RWPE2 (cell line): ENCODE measurements around the gene HMGB4.

Experiments
- ATAC-seq: fragments of 200-7000 bp; cut with Tn5 transposase; 3 replicates; pipeline ENCODE4 v1.9.1; 2021; ENCODE audit warnings: low read depth
- DNase-seq: peaks from one replicate; pipeline ENCODE4 v3.0.0-alpha.2; 2020; ENCODE audit warnings: low spot score
- H3K27ac ChIP-seq: fragments of 450-650 bp; 2 replicates; pipeline ENCODE4 v1.5.1; 2017; ENCODE audit warnings: mild to moderate bottlenecking; ENCODE audit not compliant: poor library complexity, severe bottlenecking
- H3K27me3 ChIP-seq: fragments of 250-450 bp; sonication (Bioruptor Pico); 2 replicates; pipeline ENCODE4 v1.5.1; 2021; ENCODE audit warnings: mild to moderate bottlenecking, moderate library complexity; ENCODE audit not compliant: insufficient read depth, poor library complexity, severe bottlenecking
- H3K36me3 ChIP-seq: fragments of 250-450 bp; sonication (Bioruptor Pico); 2 replicates; pipeline ENCODE4 v1.5.1; 2020; ENCODE audit warnings: low read depth, mild to moderate bottlenecking, moderate library complexity
- H3K4me1 ChIP-seq: fragments of 250-450 bp; sonication (Bioruptor Pico); 2 replicates; pipeline ENCODE4 v1.5.1; 2021; ENCODE audit warnings: mild to moderate bottlenecking, moderate library complexity; ENCODE audit not compliant: insufficient read depth, poor library complexity, severe bottlenecking
- H3K4me3 ChIP-seq: fragments of 250-450 bp; sonication (Bioruptor Pico); 2 replicates; pipeline ENCODE4 v1.5.1; 2021; ENCODE audit warnings: mild to moderate bottlenecking, moderate library complexity; ENCODE audit not compliant: severe bottlenecking
- H3K9me3 ChIP-seq: fragments of 250-450 bp; sonication (Bioruptor Pico); 2 replicates; pipeline ENCODE4 v1.5.1; 2021; ENCODE audit warnings: mild to moderate bottlenecking, moderate library complexity; ENCODE audit not compliant: severe bottlenecking
- CTCF ChIP-seq: fragments of 450-650 bp; IDR thresholded peaks from one replicate; pipeline ENCODE4 v1.5.1; 2017; ENCODE audit warnings: mild to moderate bottlenecking, moderate library complexity; ENCODE audit not compliant: poor library complexity, severe bottlenecking

Gene HMGB4

GRCh38 chr1:33880305-33880704 is 16.4 kb downstream of the HMGB4 start:
- TF ChIP-seq CTCF: no peak

GRCh38 chr1:33886496-33886895 is 22.6 kb downstream of the HMGB4 start:
- H3K36me3 ChIP-seq: no peaks in the 10 kb centered on the region
- H3K4me3 ChIP-seq: no peak overlapping the region
- H3K27ac ChIP-seq: no peak overlapping the region
- DNase-seq (no peak), ATAC-seq (no peak)
- no peaks in the 10 kb centered on the region for H3K27me3 ChIP-seq
- H3K4me1 ChIP-seq: no peaks in the 10 kb centered on the region
- H3K9me3 ChIP-seq: no peaks in the 10 kb centered on the region
- TF ChIP-seq CTCF: no peak

More at GRCh38 chr1:33880305-33880704, 16.4 kb downstream of the HMGB4 start:
- Histone ChIP-seq H3K4me3 (no peak overlapping the region), H3K27ac (no peak overlapping the region), H3K9me3 (no peaks in the 10 kb centered on the region), H3K4me1 (no peaks in the 10 kb centered on the region), H3K27me3 (no peaks in the 10 kb centered on the region), H3K36me3 (no peaks in the 10 kb centered on the region)
- DNase-seq (no peak), ATAC-seq (no peak)

GRCh38 chr1:33893147-33893830 is 29.4 kb downstream of the HMGB4 start:
- no peak for TF ChIP-seq CTCF
- Histone ChIP-seq H3K36me3 (no peaks in the 10 kb centered on the region), H3K27me3 (no peaks in the 10 kb centered on the region), H3K4me3 (no peak overlapping the region), H3K27ac (no peak overlapping the region), H3K4me1 (no peaks in the 10 kb centered on the region), H3K9me3 (no peaks in the 10 kb centered on the region)
- no peak for ATAC-seq
- DNase-seq: no peak

GRCh38 chr1:33895396-33895795 is 31.5 kb downstream of the HMGB4 start:
- Histone ChIP-seq H3K4me1 (no peaks in the 10 kb centered on the region), H3K36me3 (no peaks in the 10 kb centered on the region), H3K4me3 (no peak overlapping the region), H3K9me3 (no peaks in the 10 kb centered on the region), H3K27me3 (no peaks in the 10 kb centered on the region), H3K27ac (no peak overlapping the region)
- ATAC-seq (no peak), DNase-seq (no peak)
- TF ChIP-seq CTCF: no peak

GRCh38 chr1:33895976-33896375 is 32.1 kb downstream of the HMGB4 start:
- Histone ChIP-seq H3K4me1 (no peaks in the 10 kb centered on the region), H3K27me3 (no peaks in the 10 kb centered on the region), H3K9me3 (no peaks in the 10 kb centered on the region), H3K36me3 (no peaks in the 10 kb centered on the region), H3K4me3 (no peak overlapping the region), H3K27ac (no peak overlapping the region)
- TF ChIP-seq CTCF: no peak
- no peak for DNase-seq
- no peak for ATAC-seq
